ENCODE measurements around the gene SIX1. TPM values are rescaled to one million over a fixed set of nuclear protein-coding genes. Genes with fewer than 3 reads are reported as not detected.

The SIX1 gene
- total RNA-seq (0.16 TPM), polyA plus RNA-seq (ENCODE audit: insufficient read depth, low read depth, low replicate concordance) (0.13 TPM)
- long read RNA-seq, donor 1, partial matches to known transcripts = 0 of 3 reads
- long read RNA-seq, donor 1, other reads (novel, unspliced or antisense) = 0 of 3 reads
- long read RNA-seq, donor 2, partial matches to known transcripts = 0 of 3 reads
- long read RNA-seq, donor 2, other reads (novel, unspliced or antisense) = 0 of 3 reads
- long read RNA-seq, donor 3, partial matches to known transcripts = 9 of 11 reads
- long read RNA-seq, donor 3, other reads (novel, unspliced or antisense) = 0 of 11 reads
- long read RNA-seq, donor 4, partial matches to known transcripts = 0 of 2 reads
- long read RNA-seq, donor 4, other reads (novel, unspliced or antisense) = 0 of 2 reads
- long read RNA-seq, donor 5 = 0 reads
- long read RNA-seq, donor 6, partial matches to known transcripts = 0 of 2 reads
- long read RNA-seq, donor 6, other reads (novel, unspliced or antisense) = 0 of 2 reads
- long read RNA-seq, donor 7 = 0 reads
- long read RNA-seq, donor 8, transcript SIX1-201 (2 exons, 3,996 nt) = major isoform, 6 of 6 reads
- long read RNA-seq, donor 8, partial matches to known transcripts = 0 of 6 reads
- long read RNA-seq, donor 8, other reads (novel, unspliced or antisense) = 0 of 6 reads
- long read RNA-seq, donor 9, partial matches to known transcripts = 0 of 2 reads
- long read RNA-seq, donor 9, other reads (novel, unspliced or antisense) = 0 of 2 reads
- long read RNA-seq, donor 10, partial matches to known transcripts = 0 of 1 reads
- long read RNA-seq, donor 10, other reads (novel, unspliced or antisense) = 0 of 1 reads

GRCh38 chr14:60648934-60649874, at the start of gene SIX1:
Gene SIX1 (minus strand): TSS chr14:60649477. CDS start chr14:60649189, 288 bp downstream.
- DNase-seq (peak; percentile 87 to 95 (median 93)), FAIRE-seq (no peak)
- Histone ChIP-seq H3K27me3 (ENCODE audit: control insufficient read depth, insufficient read depth, low read length) (peaks cover 87% of the 10 kb centered on the region), H3K27ac (ENCODE audit: low read depth in 2 of 2, low read length in 2 of 2) (no peak within 1 kb of the TSS), H3K4me3 (ENCODE audit: low read length in 3 of 3) (peak within 1 kb of the TSS; percentile 40 to 54 (median 46)), H3K36me3 (ENCODE audit: control insufficient read depth in 2 of 3, insufficient read depth in 3 of 3, low read length in 3 of 3) (no peaks in the 10 kb centered on the region), H3K9ac (ENCODE audit: low read length in 3 of 3) (no peak within 1 kb of the TSS), H3K4me1 (ENCODE audit: control insufficient read depth in 2 of 3, insufficient read depth in 2 of 3, low read depth in 1 of 3, low read length in 3 of 3) (peaks cover 0 to 30% (median 7%) of the 10 kb centered on the region in 3 donors), H3K9me3 (ENCODE audit: control insufficient read depth in 2 of 3, insufficient read depth in 1 of 3, low read length in 3 of 3) (no peaks in the 10 kb centered on the region)
- TF ChIP-seq CTCF (IDR thresholded peaks at IDR 0.05; ENCODE audit: borderline replicate concordance, extremely low read depth, insufficient read depth) = no peak
- intact Hi-C loops (cut with DNase I) = no loop called here

GRCh38 chr14:60695327-60695726, 46.0 kb upstream of the SIX1 start:
- no peak for FAIRE-seq
- no peaks in the 10 kb centered on the region for H3K36me3 ChIP-seq (ENCODE audit: control insufficient read depth in 2 of 3, insufficient read depth in 3 of 3, low read length in 3 of 3)

More at GRCh38 chr14:60695327-60695726, 46.0 kb upstream of the SIX1 start:
- no peak overlapping the region for H3K4me3 ChIP-seq (ENCODE audit: low read length in 3 of 3)
- TF ChIP-seq CTCF (IDR thresholded peaks at IDR 0.05; ENCODE audit: borderline replicate concordance, extremely low read depth, insufficient read depth) = no peak
- no peak overlapping the region for H3K27ac ChIP-seq (ENCODE audit: low read depth in 2 of 2, low read length in 2 of 2)
- no peak overlapping the region for H3K9ac ChIP-seq (ENCODE audit: low read length in 3 of 3)
- no peak for DNase-seq
- no peaks in the 10 kb centered on the region for H3K27me3 ChIP-seq (ENCODE audit: control insufficient read depth, insufficient read depth, low read length)
- peaks cover 0 to 7% (median 0%) of the 10 kb centered on the region in 3 donors for H3K9me3 ChIP-seq (ENCODE audit: control insufficient read depth in 2 of 3, insufficient read depth in 1 of 3, low read length in 3 of 3)
- H3K4me1 ChIP-seq (ENCODE audit: control insufficient read depth in 2 of 3, insufficient read depth in 2 of 3, low read depth in 1 of 3, low read length in 3 of 3) = no peaks in the 10 kb centered on the region
- intact Hi-C loops (cut with DNase I) = no loop called here

All from kidney (tissue), 22 donors.